Thoracic aorta (tissue), 2 donors: ENCODE results near the gene ADCY9. TPM values are rescaled to one million over a fixed set of nuclear protein-coding genes. Genes with fewer than 3 reads are reported as not detected.

Experiments
- ATAC-seq: fragments of 150-250 bp; one replicate; pipeline ENCODE4 v1.8.0; 2017; ENCODE audit warnings: low read depth; ENCODE audit not compliant: insufficient number of reproducible peaks, low FRiP score
- DNase-seq: peaks from one replicate; pipeline ENCODE4 v3.0.0-alpha.2; 2020; ENCODE audit warnings: low spot score
- H3K27ac ChIP-seq, 2 donors: fragments of 200-600 bp; sonication (generic); 1 replicate in 1 of 2; 2 replicates in 1 of 2; pipeline ENCODE4 v1.5.1; 2016; ENCODE audit warnings: mild to moderate bottlenecking in 2 of 2, moderate library complexity in 2 of 2
- H3K27me3 ChIP-seq: fragments of 200-600 bp; sonication (generic); replicated peaks from 2 replicates; pipeline ENCODE4 v1.6.0; 2016; ENCODE audit warnings: mild to moderate bottlenecking; ENCODE audit not compliant: insufficient read depth
- H3K36me3 ChIP-seq: fragments of 200-600 bp; sonication (generic); one replicate; pipeline ENCODE4 v1.5.1; 2016
- H3K4me1 ChIP-seq, 2 donors: fragments of 200-600 bp; sonication (generic); 1 replicate in 1 of 2; 2 replicates in 1 of 2; pipeline versions ENCODE4 v1.5.1 to v1.6.0; 2016; ENCODE audit warnings: low read depth in 2 of 2, mild to moderate bottlenecking in 1 of 2; ENCODE audit not compliant: control insufficient read depth in 1 of 2
- H3K4me3 ChIP-seq: fragments of 200-600 bp; sonication (generic); 2 replicates; pipeline ENCODE4 v1.5.1; 2016; ENCODE audit warnings: mild to moderate bottlenecking
- H3K9me3 ChIP-seq: fragments of 200-600 bp; sonication (generic); 2 replicates; pipeline ENCODE4 v1.5.1; 2016
- CTCF ChIP-seq: fragments of 200-600 bp; sonication (generic); IDR thresholded peaks from one replicate; pipeline ENCODE4 v1.5.1; 2019; ENCODE audit warnings: antibody characterized with exemption
- total RNA-seq, 2 donors: library from RNA; depleted of rRNA; stranded (reverse); fragments of >200 nt; gene quantifications; one replicate each; pipeline versions ENCODE4 v1.1.0 to v1.2.3, GENCODE V29; 2016

The ADCY9 gene
- total RNA-seq, 2 donors from 2014 or later, result 44.1 to 83.8 TPM

GRCh38 chr16:3993052-3993785 is 123.0 kb downstream of the ADCY9 start:
- Histone ChIP-seq H3K4me1 (no peaks in the 10 kb centered on the region), H3K4me3 (no peak overlapping the region), H3K27ac (no peak overlapping the region), H3K9me3 (no peaks in the 10 kb centered on the region), H3K36me3 (peaks cover 3% of the 10 kb centered on the region), H3K27me3 (no peaks in the 10 kb centered on the region)
- ATAC-seq, result no peak
- DNase-seq, result no peak
- TF ChIP-seq CTCF, result no peak

GRCh38 chr16:3992297-3993051 is 123.8 kb downstream of the ADCY9 start:
- no peak for DNase-seq
- TF ChIP-seq CTCF, result no peak
- H3K4me1 ChIP-seq, result no peaks in the 10 kb centered on the region
- H3K27ac ChIP-seq, result no peak overlapping the region
- H3K4me3 ChIP-seq, result no peak overlapping the region
- H3K36me3 ChIP-seq, result peaks cover 4% of the 10 kb centered on the region
- no peaks in the 10 kb centered on the region for H3K9me3 ChIP-seq
- no peaks in the 10 kb centered on the region for H3K27me3 ChIP-seq
- ATAC-seq, result no peak

- DNase-seq (no peak), ATAC-seq (no peak)
- Histone ChIP-seq H3K4me3 (no peak overlapping the region), H3K27me3 (no peaks in the 10 kb centered on the region), H3K4me1 (no peaks in the 10 kb centered on the region), H3K9me3 (no peaks in the 10 kb centered on the region), H3K27ac (no peak overlapping the region), H3K36me3 (peaks cover 10% of the 10 kb centered on the region)
- TF ChIP-seq CTCF, result no peak
Observed at GRCh38 chr16:3988824-3989223, 127.4 kb downstream of the ADCY9 start.

- no peak for TF ChIP-seq CTCF
- no peak overlapping the region for H3K27ac ChIP-seq
- H3K4me3 ChIP-seq, result no peak overlapping the region
- no peak for DNase-seq
- H3K36me3 ChIP-seq, result peaks cover 7% of the 10 kb centered on the region
- H3K27me3 ChIP-seq, result no peaks in the 10 kb centered on the region
- no peaks in the 10 kb centered on the region for H3K4me1 ChIP-seq
- H3K9me3 ChIP-seq, result no peaks in the 10 kb centered on the region
- no peak for ATAC-seq
Observed at GRCh38 chr16:3988011-3988410, 128.2 kb downstream of the ADCY9 start.

- Histone ChIP-seq H3K4me1 (no peaks in the 10 kb centered on the region), H3K9me3 (no peaks in the 10 kb centered on the region)
Observed at GRCh38 chr16:3987231-3987630, 129.0 kb downstream of the ADCY9 start.

More at GRCh38 chr16:3987231-3987630, 129.0 kb downstream of the ADCY9 start:
- Histone ChIP-seq H3K27me3 (no peaks in the 10 kb centered on the region), H3K36me3 (peaks cover 11% of the 10 kb centered on the region), H3K4me3 (no peak overlapping the region), H3K27ac (no peak overlapping the region)
- no peak for DNase-seq
- ATAC-seq, result no peak
- TF ChIP-seq CTCF, result no peak
